22Rv1 (cell line): ENCODE data around the gene NUAK1.

Experiments used
- CTCF ChIP-seq: fragments of 450-650 bp; IDR thresholded peaks from 2 replicates; pipeline ENCODE4 v1.5.1; 2017; ENCODE audit warnings: mild to moderate bottlenecking
- ZFX ChIP-seq: fragments of 450-650 bp; IDR thresholded peaks from 2 replicates; pipeline ENCODE4 v1.6.1; 2017; ENCODE audit warnings: antibody characterized with exemption, borderline replicate concordance

- TF ChIP-seq CTCF: no peak
- TF ChIP-seq ZFX: no peak
Measured at GRCh38 chr12:106152334-106152733, 13.6 kb upstream of the NUAK1 start.
